Stimulated activated CD8-positive, alpha-beta memory T cell treated with anti-CD3 and anti-CD28 coated beads, Interleukin-12 subunit alpha, Interleukin-12 subunit beta, amount 100 ng/mL, for 4 hours (primary cell): Measurements from ENCODE around the gene ZNF71.
"Not testable (repeated sequence)": the region's sequence is repeated elsewhere in the genome, so short reads cannot be mapped to it uniquely, and the experiment has no call there.

ENCODE experiments used
- DNase-seq: peaks from one replicate; pipeline ENCODE4 v3.0.0-alpha.2; 2020; ENCODE audit warnings: low read depth

Gene ZNF71

DNA sequence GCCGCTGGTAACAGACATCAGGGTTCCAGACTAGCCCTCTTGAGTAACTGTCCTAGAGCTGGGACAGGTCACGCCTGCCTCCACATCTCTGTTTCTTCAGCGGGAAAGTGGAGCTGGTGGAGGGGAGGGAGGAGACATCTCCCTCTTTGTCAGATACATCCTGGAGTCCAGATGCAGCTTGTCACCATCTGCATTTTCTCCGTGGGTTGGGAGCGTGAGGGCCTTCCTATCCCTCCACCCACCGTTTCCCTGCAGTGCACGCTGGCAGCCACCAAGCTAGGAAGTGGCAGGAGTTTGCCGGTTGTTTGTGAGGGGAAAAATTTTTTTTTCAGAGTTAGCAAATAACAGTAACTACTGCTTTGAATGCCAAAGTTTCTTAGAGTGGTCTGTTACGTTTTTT lies 27.9 kb downstream of the ZNF71 start:
- DNase-seq, result no peak

- DNase-seq, result no peak
Measured at GRCh38 chr19:56625708-56626107, 30.6 kb downstream of the ZNF71 start.

GRCh38 chr19:56633021-56633420 lies 37.9 kb downstream of the ZNF71 start:
- no peak for DNase-seq

GRCh38 chr19:56637976-56638555 lies 43.0 kb downstream of the ZNF71 start:
- DNase-seq, result no peak

DNA sequence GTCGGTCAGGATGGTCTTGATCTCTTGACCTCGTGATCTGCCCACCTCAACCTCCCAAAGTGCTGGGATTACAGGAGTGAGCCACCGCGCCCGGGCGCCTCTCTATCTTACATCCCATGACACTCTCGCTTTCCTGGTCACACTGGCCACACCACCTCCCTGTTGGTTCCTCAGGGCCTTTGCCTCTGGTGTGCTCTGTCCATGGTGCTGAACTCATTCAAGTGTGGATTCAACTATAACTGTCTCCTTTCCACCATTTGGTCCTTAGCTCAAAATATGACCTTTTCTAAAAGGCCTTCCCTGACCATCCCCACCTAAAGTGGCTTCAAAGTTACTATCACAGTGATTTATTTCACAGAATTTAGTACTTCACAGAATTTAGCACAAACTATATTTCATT lies 44.1 kb downstream of the ZNF71 start:
- no peak for DNase-seq

DNA sequence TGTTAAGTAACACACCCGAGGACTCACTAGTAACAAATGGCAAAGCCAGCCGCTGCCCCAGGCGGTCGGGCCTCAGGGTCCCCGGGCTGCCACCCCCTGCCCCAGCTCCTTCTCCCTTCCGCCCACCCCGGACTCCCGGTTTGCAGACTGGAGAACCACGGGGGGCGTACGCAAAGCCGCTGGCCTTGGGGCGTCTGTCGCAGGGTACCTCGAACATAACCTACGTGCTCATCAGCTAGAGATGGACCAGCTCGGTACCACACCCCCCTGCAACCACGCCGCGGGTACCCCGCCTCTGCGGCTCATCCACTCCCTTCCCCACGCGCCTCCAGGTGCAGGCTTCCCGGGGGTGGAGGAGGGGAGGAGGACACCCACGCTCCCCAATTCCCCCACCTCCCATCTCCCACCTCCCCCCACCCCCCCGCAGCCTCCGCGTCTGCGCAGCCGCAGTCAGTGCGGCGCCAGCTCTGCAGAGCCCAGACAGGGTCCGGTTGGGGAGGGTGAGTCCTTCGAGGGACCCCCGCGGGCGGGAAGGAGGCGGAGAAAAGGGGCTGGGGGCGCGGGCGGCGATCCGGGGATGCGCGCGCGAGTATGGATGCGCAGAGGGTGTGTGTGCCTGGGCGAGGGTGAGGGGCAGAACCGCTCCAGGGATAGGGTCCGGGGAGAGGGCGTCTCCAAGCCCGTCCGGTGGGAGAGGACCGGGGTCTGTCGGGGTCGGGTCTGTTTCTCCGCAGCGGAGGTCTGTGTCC lies 47.8 kb downstream of the ZNF71 start, which contains the start of gene SMIM17:
TSS of gene SMIM17 (plus strand) at position 449 of the 749 bp plus-strand sequence. CDS start 2,509 bp downstream, outside the sequence.
- no peak for DNase-seq

DNA sequence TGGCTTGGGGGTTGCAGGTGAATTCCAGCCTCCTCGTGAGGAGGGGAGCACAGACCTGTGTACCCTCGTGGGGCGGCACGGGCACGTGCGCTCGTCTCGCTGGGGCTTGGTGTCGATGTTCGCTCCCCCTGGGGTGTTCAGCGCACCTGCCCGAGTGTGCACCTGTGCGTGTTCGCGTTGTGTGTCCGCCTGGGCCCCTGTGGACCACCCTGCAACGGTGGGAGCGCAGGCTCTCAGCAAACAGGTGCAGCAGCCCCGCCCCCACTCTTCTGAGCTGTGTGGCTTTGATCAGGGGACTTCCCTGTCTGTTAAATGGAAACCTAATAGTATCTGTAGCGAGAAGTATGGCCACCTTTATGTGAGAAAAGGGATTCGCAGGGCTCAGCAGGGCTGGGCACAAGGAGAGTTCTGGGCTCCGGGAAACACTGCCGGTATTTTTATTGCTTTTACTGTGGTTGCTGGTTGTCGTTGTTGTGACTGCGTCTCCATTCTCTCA lies 48.4 kb downstream of the ZNF71 start:
- no peak for DNase-seq

- no peak for DNase-seq
Measured at GRCh38 chr19:56654151-56654550, 59.0 kb downstream of the ZNF71 start.

GRCh38 chr19:56660381-56661107 lies 65.4 kb downstream of the ZNF71 start:
- DNase-seq, result no peak

GRCh38 chr19:56661248-56661647 lies 66.1 kb downstream of the ZNF71 start:
- DNase-seq, result no peak

DNA sequence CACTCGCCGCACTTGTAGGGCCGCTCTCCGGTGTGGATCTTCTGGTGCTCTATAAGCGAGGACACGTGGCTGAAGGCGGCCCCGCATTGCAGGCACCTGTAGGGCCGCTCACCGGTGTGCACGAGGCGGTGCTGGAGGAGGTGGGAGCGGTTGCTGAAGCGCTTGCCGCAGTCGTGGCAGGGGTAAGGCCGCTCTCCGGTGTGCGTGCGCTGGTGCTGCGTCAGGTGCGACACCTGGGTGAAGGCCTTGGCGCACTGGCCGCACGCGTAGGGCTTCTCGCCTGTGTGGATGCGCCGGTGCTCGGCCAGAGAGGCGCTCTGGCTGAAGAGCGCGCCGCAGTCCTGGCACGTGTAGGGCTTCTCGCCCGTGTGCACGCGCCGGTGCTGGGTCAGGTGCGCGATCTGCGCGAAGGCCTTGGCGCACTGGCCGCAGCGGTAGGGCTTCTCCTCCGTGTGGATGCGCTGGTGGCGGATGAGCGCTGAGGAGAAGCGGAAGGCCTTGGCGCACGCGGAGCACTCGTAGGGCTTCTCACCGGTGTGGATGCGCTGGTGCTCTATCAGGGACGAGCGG lies 68.9 kb downstream of the ZNF71 start:
- no peak for DNase-seq

DNA sequence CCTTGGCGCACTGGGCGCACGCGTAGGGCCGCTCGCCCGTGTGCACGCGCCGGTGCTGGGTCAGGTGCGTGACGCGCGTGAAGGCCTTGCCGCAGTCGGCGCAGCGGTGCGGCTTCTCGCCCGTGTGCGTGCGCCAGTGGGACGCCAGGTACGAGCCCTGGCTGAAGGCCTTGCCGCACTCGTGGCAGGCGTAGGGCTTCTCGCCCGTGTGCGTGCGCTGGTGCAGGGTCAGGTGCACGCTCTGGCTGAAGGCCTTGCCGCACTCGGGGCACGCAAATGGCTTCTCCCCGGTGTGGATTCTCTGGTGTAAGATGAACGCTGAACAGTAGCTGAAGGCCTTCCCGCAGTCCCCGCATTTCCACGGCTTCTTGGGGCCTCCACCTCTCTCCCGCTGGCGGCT lies 69.4 kb downstream of the ZNF71 start:
- DNase-seq, result no peak

DNA sequence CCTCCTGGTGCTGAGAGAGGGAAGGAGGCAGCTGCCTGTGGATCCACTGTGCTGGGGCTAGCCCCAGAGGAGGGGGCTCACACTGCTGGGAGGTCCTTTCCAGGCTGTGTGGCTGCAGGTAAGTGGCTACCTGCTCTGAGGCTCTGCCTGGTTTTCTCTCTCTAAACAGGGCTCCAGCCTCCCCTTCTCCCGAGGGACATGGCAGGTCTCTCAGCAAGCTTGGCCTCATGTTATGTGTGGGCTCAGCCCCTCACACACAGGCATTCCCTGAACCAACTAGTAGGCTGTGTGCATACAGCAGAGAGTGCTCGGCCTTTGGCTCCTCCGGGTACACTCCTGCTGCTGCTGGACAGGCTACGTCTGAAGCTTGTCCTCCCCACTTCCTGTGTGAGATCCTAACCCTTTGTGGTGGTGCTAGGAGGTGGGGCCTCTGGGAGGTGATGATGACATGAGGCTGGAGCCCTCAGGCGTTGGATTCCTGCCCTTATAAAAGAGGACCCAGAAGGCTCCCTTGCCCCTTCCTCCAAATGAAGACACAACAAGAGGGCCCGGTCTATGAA lies 72.3 kb downstream of the ZNF71 start:
- no peak for DNase-seq

DNA sequence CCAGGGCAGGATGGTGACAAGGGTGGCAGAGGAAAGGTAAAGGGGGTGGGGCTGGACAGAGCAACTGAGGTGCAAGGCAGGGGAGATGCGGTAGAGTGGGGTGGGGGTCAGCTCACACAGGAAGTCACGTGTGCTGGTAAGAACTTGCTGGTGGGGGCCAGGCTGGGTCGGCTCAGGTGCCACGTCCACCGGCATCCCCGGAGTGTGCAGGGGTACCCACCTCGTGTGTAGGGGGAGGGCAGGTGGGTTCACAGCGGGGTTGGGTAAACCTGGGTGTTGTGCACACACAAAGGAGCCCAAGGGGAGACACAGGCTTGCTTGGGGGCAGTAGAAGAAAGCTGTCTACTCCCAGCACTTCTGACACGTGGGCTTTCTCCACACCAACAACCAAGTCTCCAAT lies 73.6 kb downstream of the ZNF71 start:
- DNase-seq, result no peak

DNA sequence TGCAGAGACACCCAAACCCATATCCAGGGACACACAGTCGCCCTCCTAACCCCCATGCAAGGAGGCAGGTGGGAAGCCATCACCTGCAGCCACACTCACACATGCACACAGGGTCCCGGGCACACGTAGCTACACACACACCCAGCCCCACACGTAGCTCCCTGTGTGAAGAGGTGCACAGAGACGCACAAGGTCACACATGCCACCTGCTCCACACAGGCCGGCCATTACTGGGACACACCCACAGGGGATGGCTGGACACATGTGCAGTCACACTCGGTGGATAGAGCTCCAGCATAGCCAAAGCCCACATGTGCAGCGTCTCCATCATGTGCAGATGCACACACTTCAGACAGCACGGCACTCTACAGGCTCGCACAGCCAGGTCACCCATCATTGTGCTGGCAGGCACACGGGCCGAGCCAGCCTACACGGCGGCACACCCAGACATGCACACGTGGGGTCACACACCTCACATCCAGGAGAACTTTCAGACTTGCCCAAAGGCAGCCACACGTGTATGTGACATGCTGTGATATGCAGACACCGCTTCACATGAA lies 75.4 kb downstream of the ZNF71 start:
- no peak for DNase-seq

DNA sequence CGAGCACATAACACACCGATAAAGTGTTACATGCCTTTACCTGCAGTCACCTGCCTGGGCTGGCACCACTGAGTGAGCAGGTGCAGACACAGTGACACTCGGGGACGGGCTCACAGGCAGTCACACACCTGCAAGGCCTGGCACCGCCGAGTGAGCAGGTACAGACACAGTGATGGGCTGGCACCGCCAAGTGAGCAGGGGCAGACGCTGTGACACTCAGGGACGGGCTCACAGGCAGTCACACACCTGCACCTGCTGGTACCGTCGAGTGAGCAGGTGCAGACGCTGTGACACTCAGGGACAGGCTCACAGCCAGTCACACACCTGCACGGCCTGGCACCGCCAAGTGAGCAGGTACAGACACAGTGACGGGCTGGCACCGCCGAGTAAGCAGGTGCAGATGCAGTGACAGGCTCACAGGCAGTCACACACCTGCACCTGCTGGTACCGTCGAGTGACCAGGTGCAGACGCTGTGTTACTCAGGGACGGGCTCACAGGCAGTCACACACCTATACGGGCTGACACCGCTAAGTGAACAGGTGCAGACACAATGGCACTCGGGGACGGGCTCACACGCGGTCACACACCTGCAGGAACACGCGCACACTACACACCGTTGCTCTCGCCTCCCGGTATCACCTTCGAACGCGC lies 76.0 kb downstream of the ZNF71 start:
- no peak for DNase-seq

DNA sequence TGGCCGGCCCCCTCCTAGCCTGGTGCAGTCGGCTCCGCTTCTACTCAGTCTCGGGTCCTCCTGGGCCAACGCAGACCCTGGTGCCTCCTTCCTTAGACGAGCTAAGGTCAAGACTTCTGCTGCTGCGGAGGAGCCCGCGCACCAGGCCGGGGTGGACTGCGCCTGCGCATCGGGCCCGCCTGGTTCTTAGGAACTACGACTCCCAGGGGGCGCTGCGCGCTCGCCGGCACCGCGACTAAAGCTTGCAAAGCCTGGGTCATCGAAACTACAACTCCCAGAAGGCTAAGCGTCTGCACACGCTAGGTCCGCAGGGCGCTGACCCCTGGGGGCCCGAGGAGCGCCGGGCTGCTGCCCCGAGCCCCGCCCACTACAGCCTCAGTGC lies 76.5 kb downstream of the ZNF71 start, which contains the start of gene ZNF835:
TSS of gene ZNF835 (minus strand) at position 145 of the 382 bp plus-strand sequence. CDS start 6,559 bp downstream, outside the sequence.
- DNase-seq, result peak; percentile 66

- not testable (repeated sequence) for DNase-seq
Measured at GRCh38 chr19:56672610-56673009, 77.5 kb downstream of the ZNF71 start.
